H1 (cell line): ENCODE results near the gene POU6F2. TPM values are rescaled to one million over a fixed set of nuclear protein-coding genes. Genes with fewer than 3 reads are reported as not detected.

ENCODE experiments used
- CTCF ChIA-PET: fragments of 300-600 bp; sonication (Branson Sonifier 250); formaldehyde crosslinking; loops from one replicate; lab custom pipeline; 2021; ENCODE audit not compliant: partially characterized antibody; lab: Charles Lee
- POLR2A ChIA-PET: fragments of 300-600 bp; sonication (Branson Sonifier 250); formaldehyde crosslinking; loops from one replicate; lab custom pipeline; 2021; ENCODE audit warnings: inconsistent platforms; ENCODE audit not compliant: partially characterized antibody; lab: Charles Lee
- DNase-seq, 2 experiments: peaks; one replicate each; pipeline versions ENCODE4 v3.0.0 to v3.0.0-alpha.2; 2010 to 2022; ENCODE audit warnings: low spot score in 2 of 2, low read depth in 1 of 2, mixed read lengths in 1 of 2
- FAIRE-seq: peaks from 2 replicates; lab custom pipeline; 2011; peaks lifted over from hg19 to GRCh38; lab: Jason Lieb, UNC
- H2AFZ ChIP-seq: 2 replicates; pipeline ENCODE4 v1.8.1; 2012; ENCODE audit warnings: low read length, inconsistent platforms
- H2AK5ac ChIP-seq: 2 replicates; pipeline ENCODE4 v1.6.1; 2013; ENCODE audit warnings: low read depth, low read length
- H2BK120ac ChIP-seq: replicated peaks from 2 replicates; pipeline ENCODE3; 2013; ENCODE audit warnings: low read depth, low read length, inconsistent platforms
- H2BK12ac ChIP-seq: 2 replicates; pipeline ENCODE4 v1.6.1; 2013; ENCODE audit warnings: low read depth, low read length
- H2BK15ac ChIP-seq: 2 replicates; pipeline ENCODE4 v1.6.1; 2013; ENCODE audit warnings: low read length
- H2BK20ac ChIP-seq: 2 replicates; pipeline ENCODE4 v1.6.1; 2013; ENCODE audit warnings: low read length
- H2BK5ac ChIP-seq: 2 replicates; pipeline ENCODE4 v1.6.1; 2013; ENCODE audit warnings: low read depth, low read length
- H3K14ac ChIP-seq: 2 replicates; pipeline ENCODE4 v1.6.1; 2013; ENCODE audit warnings: inconsistent platforms; ENCODE audit not compliant: insufficient read length
- H3K18ac ChIP-seq: 2 replicates; pipeline ENCODE4 v1.6.1; 2013; ENCODE audit warnings: low read length; ENCODE audit errors: extremely low read depth
- H3K23ac ChIP-seq: 2 replicates; pipeline ENCODE4 v1.6.1; 2013; ENCODE audit warnings: inconsistent platforms; ENCODE audit not compliant: insufficient read length
- H3K23me2 ChIP-seq: 2 replicates; pipeline ENCODE4 v1.6.1; 2013; ENCODE audit warnings: low read depth, low read length
- H3K27ac ChIP-seq: 2 replicates; pipeline ENCODE4 v1.6.1; 2011; ENCODE audit warnings: low read depth, low read length, inconsistent platforms
- H3K27me3 ChIP-seq, 4 experiments: replicated peaks in 1 of 4; 1 replicate in 1 of 4; 2 replicates in 3 of 4; pipeline versions ENCODE4 v1.6.1 to v1.8.1; 2011 to 2013; ENCODE audit warnings: low read length in 3 of 4, mild to moderate bottlenecking in 3 of 4, inconsistent platforms in 2 of 4, mixed read lengths in 2 of 4, moderate library complexity in 1 of 4; ENCODE audit not compliant: control insufficient read depth in 3 of 4, insufficient read depth in 3 of 4; ENCODE audit errors: extremely low read depth in 1 of 4
- H3K36me3 ChIP-seq, 4 experiments: 2 replicates each; pipeline versions ENCODE4 v1.6.1 to v1.8.1; 2011 to 2013; ENCODE audit warnings: mild to moderate bottlenecking in 4 of 4, low read length in 3 of 4, moderate library complexity in 2 of 4, control low read depth in 1 of 4, inconsistent platforms in 1 of 4; ENCODE audit not compliant: insufficient read depth in 4 of 4, control insufficient read depth in 2 of 4
- H3K4ac ChIP-seq: replicated peaks from 2 replicates; pipeline ENCODE3; 2013; ENCODE audit warnings: low read length, low read depth, mixed read lengths, inconsistent platforms; ENCODE audit not compliant: insufficient read length
- H3K4me1 ChIP-seq, 4 experiments: replicated peaks in 1 of 4; 1 replicate in 1 of 4; 2 replicates in 3 of 4; pipeline versions ENCODE4 v1.6.1 to v1.8.1; 2011 to 2013; ENCODE audit warnings: low read length in 3 of 4, inconsistent platforms in 2 of 4, mixed read lengths in 1 of 4; ENCODE audit not compliant: insufficient read depth in 4 of 4, control insufficient read depth in 3 of 4
- H3K4me2 ChIP-seq, 2 experiments: 2 replicates each; pipeline versions ENCODE4 v1.6.1 to v1.8.1; 2011 to 2013; ENCODE audit warnings: low read depth in 2 of 2, low read length in 2 of 2, control low read depth in 1 of 2, inconsistent platforms in 1 of 2, mild to moderate bottlenecking in 1 of 2; ENCODE audit not compliant: insufficient read depth in 1 of 2
- H3K4me3 ChIP-seq, 4 experiments: fragments of 200-600, 300-600 bp in 1 of 4; sonication (generic), shearing (Covaris generic), sonication (Bioruptor Twin) in 1 of 4; 2 replicates each; pipeline versions ENCODE4 v1.5.1 to v1.8.1; 2011 to 2016; ENCODE audit warnings: low read length in 4 of 4, low read depth in 3 of 4, control low read depth in 2 of 4, inconsistent platforms in 2 of 4, mild to moderate bottlenecking in 2 of 4, mixed read lengths in 1 of 4, moderate library complexity in 1 of 4; ENCODE audit not compliant: insufficient read depth in 2 of 4; ENCODE audit errors: extremely low read depth in 1 of 4
- H3K56ac ChIP-seq: replicated peaks from 2 replicates; pipeline ENCODE3; 2013; ENCODE audit warnings: low read depth, mild to moderate bottlenecking, mixed read lengths, low read length, inconsistent platforms; ENCODE audit not compliant: insufficient read length
- H3K79me1 ChIP-seq: 2 replicates; pipeline ENCODE4 v1.6.1; 2013; ENCODE audit warnings: low read depth, low read length, control low read depth
- H3K79me2 ChIP-seq, 2 experiments: 2 replicates each; pipeline versions ENCODE4 v1.6.1 to v1.8.1; 2012 to 2013; ENCODE audit warnings: low read length in 2 of 2, mild to moderate bottlenecking in 2 of 2, inconsistent platforms in 1 of 2; ENCODE audit not compliant: insufficient read depth in 2 of 2, control insufficient read depth in 1 of 2
- H3K9ac ChIP-seq, 4 experiments: replicated peaks in 1 of 4; 1 replicate in 1 of 4; 2 replicates in 3 of 4; pipeline versions ENCODE4 v1.6.1 to v1.8.1; 2011 to 2013; ENCODE audit warnings: low read depth in 3 of 4, low read length in 3 of 4, control low read depth in 2 of 4, mild to moderate bottlenecking in 2 of 4, moderate library complexity in 2 of 4, inconsistent platforms in 1 of 4; ENCODE audit errors: extremely low read depth in 1 of 4
- H3K9me3 ChIP-seq, 2 experiments: 2 replicates each; pipeline versions ENCODE4 v1.6.1 to v1.8.1; 2012 to 2013; ENCODE audit warnings: mild to moderate bottlenecking in 2 of 2, moderate library complexity in 2 of 2, control low read depth in 1 of 2, inconsistent platforms in 1 of 2, low read depth in 1 of 2, low read length in 1 of 2, mixed read lengths in 1 of 2; ENCODE audit not compliant: insufficient read depth in 2 of 2
- H4K20me1 ChIP-seq, 2 experiments: replicated peaks in 1 of 2; 2 replicates each; pipeline versions ENCODE3 to v1.8.1; 2011 to 2013; ENCODE audit warnings: inconsistent platforms in 2 of 2, low read length in 2 of 2, mild to moderate bottlenecking in 1 of 2; ENCODE audit not compliant: insufficient read depth in 2 of 2, control insufficient read depth in 1 of 2
- H4K5ac ChIP-seq: 2 replicates; pipeline ENCODE4 v1.6.1; 2013; ENCODE audit warnings: low read length, low read depth, mixed read lengths, inconsistent platforms; ENCODE audit not compliant: insufficient read length
- H4K8ac ChIP-seq: 2 replicates; pipeline ENCODE4 v1.8.0; 2013; ENCODE audit warnings: mild to moderate bottlenecking, moderate library complexity, low read length, inconsistent platforms; ENCODE audit not compliant: insufficient read depth; ENCODE audit errors: extremely low read depth
- H4K91ac ChIP-seq: replicated peaks from 2 replicates; pipeline ENCODE3; 2013; ENCODE audit warnings: low read length, mixed read lengths, inconsistent platforms; ENCODE audit not compliant: insufficient read length
- BACH1 ChIP-seq: IDR thresholded peaks from 2 replicates; pipeline ENCODE4 v1.6.1; 2012; ENCODE audit warnings: low read length, improper control_type of control experiment
- CBX5 ChIP-seq: fragments of 300-800, 300-1000 bp; sonication (generic); IDR thresholded peaks from 2 replicates; pipeline ENCODE4 v1.7.1; 2016; ENCODE audit warnings: antibody characterized with exemption, low read length, low read depth
- EP300 ChIP-seq, 2 experiments: IDR thresholded peaks; 1 replicate in 1 of 2; 2 replicates in 1 of 2; pipeline ENCODE4 v1.6.1; 2011 to 2012; ENCODE audit warnings: low read depth in 2 of 2, low read length in 2 of 2, mild to moderate bottlenecking in 2 of 2, borderline replicate concordance in 1 of 2, inconsistent platforms in 1 of 2, moderate library complexity in 1 of 2
- HDAC2 ChIP-seq, 2 experiments: fragments of 300-600 bp in 1 of 2; sonication (generic) in 1 of 2; IDR thresholded peaks; 2 replicates each; pipeline ENCODE4 v1.6.1; 2011 to 2012; ENCODE audit warnings: low read depth in 2 of 2, low read length in 2 of 2, mild to moderate bottlenecking in 2 of 2, moderate library complexity in 2 of 2, borderline replicate concordance in 1 of 2, inconsistent platforms in 1 of 2
- NANOG ChIP-seq: IDR thresholded peaks from 2 replicates; pipeline ENCODE4 v1.6.1; 2011; ENCODE audit warnings: low read length, low read depth, mild to moderate bottlenecking, inconsistent platforms; ENCODE audit not compliant: insufficient read depth, poor library complexity, severe bottlenecking
- NRF1 ChIP-seq: IDR thresholded peaks from 2 replicates; pipeline ENCODE4 v1.6.1; 2011; ENCODE audit warnings: mild to moderate bottlenecking, low read depth, low read length, improper control_type of control experiment
- SP4 ChIP-seq: IDR thresholded peaks from 2 replicates; pipeline ENCODE4 v1.6.1; 2012; ENCODE audit warnings: low read length, inconsistent platforms
- TAF7 ChIP-seq: optimal IDR thresholded peaks from 2 replicates; pipeline ENCODE3; 2011; ENCODE audit warnings: low read depth, mild to moderate bottlenecking, inconsistent platforms, low read length, moderate library complexity, borderline replicate concordance
- WGBS, 2 experiments: shearing (Covaris generic) in 1 of 2; methylation state at CpG; one replicate each; pipeline versions ENCODE4 v1.1.6 to v1.1.7; 2013 to 2015; ENCODE audit warnings: low lambda C conversion rate in 2 of 2, mixed read lengths in 2 of 2, inconsistent platforms in 1 of 2, low coverage in 1 of 2, missing lambda C conversion rate in 1 of 2; ENCODE audit not compliant: insufficient replicate concordance in 2 of 2, insufficient coverage in 1 of 2, insufficient read length in 1 of 2; ENCODE audit errors: extremely low coverage in 1 of 2, missing lambda C conversion rate in 1 of 2; 5-methylcytosine and 5-hydroxymethylcytosine counted together
- polyA plus RNA-seq, 7 experiments: library from polyadenylated mRNA; depleted of rRNA in 3 of 7; stranded (reverse) in 5 of 7; unstranded in 2 of 7; fragments of >200 nt in 5 of 7; fragments of 200-250 nt in 2 of 7; gene quantifications; 1 replicate in 5 of 7; 2 replicates in 1 of 7; 4 replicates in 1 of 7; pipeline versions ENCODE4 v1.2.1 to v1.2.3, GENCODE V29; 2011 to 2013; ENCODE audit warnings: missing spikeins in 2 of 7, mixed read lengths in 2 of 7
- total RNA-seq: library from RNA; stranded (reverse); fragmentation: NEBNext Ultra II Directional; extraction: Animal tissue kit (Norgen Biotek cat#: 25700); gene quantifications from 2 replicates; pipeline ENCODE4 v1.2.1, GENCODE V29; 2021
- TF ChIP-seq, protein P1 (sequence below): IDR thresholded peaks from 2 replicates; pipeline ENCODE4 v1.6.1; 2011; ENCODE audit warnings: low read depth, mild to moderate bottlenecking, low read length; ENCODE audit not compliant: insufficient read depth

POU6F2 gene
- total and polyA plus RNA-seq, 2 of the 8 experiments (the other 6 are each of a cell fraction or from before 2014, with no cell fraction given) = 1.1 to 2.0 TPM

DNA sequence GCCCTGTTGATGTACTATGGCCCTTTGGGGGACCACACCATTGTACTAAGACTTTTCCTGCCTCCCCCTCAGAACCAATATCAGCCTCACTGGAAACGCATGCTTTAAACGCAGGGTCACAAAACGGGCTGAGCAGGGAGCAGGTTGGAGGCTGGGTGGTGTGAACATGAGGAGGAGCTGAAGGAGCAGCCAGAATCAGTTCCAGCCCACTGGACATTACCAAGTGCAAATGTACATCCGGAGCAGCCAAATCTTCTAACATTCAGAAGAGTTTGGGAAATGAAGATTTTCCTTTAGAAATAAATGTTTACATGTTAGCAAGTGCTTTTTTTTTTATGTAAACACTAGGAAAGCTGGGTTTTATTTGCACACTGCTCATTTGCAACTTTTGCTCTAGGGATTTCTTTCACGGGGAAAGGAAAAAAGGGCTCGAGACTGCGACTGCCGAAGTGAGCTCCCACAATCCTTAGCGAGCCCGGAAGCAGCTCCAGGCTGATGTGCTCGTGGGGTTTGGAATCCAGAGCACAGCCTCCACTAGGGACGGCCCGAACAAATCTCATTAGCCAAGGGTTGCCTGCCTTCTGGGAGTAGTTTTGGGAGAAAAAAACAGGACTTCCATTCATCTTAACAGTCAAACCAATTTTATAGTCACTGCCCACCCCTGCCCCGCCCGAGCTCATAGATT, 480.5 kb downstream of the POU6F2 start:
- Histone ChIP-seq H4K8ac (no peak overlapping the region), H3K4me1 (peaks cover 0 to 4% (median 2%) of the 10 kb centered on the region in 4 experiments), H3K4me2 (no peak overlapping the region), H2BK15ac (no peak overlapping the region), H3K4me3 (no peak overlapping the region), H3K27ac (no peak overlapping the region), H3K9me3 (no peaks in the 10 kb centered on the region), H4K91ac (no peak overlapping the region), H2AK5ac (no peak overlapping the region), H3K23me2 (no peaks in the 10 kb centered on the region), H4K5ac (no peak overlapping the region), H2BK20ac (no peak overlapping the region), H3K27me3 (no peaks in the 10 kb centered on the region), H2BK120ac (no peak overlapping the region), H3K23ac (no peak overlapping the region), H3K14ac (no peak overlapping the region), H2BK12ac (no peak overlapping the region; the same call in 1 of the 2 replicates), H4K20me1 (no peaks in the 10 kb centered on the region), H3K9ac (no peak overlapping the region), H3K79me1 (no peaks in the 10 kb centered on the region), H3K18ac (no peak overlapping the region), H2AFZ (no peak overlapping the region), H3K4ac (no peak overlapping the region), H3K79me2 (no peaks in the 10 kb centered on the region), H3K56ac (no peak overlapping the region), H3K36me3 (no peaks in the 10 kb centered on the region), H2BK5ac (no peak overlapping the region)
- ChIA-PET POLR2A (no interaction called here), CTCF (interaction anchor here (0.8 to 1.3 kb wide), 4 partner anchors 10 to 99 kb away, joined by 3 to 4 read pairs (median 3); no protein-coding TSS in a partner anchor)
- TF ChIP-seq NANOG (no peak), BACH1 (no peak), SP4 (no peak), CBX5 (no peak), TAF7 (no peak), HDAC2 (IDR thresholded peaks at IDR 0.05; ENCODE audit: borderline replicate concordance in 1 of 2, low read depth in 2 of 2, low read length in 2 of 2) (no peak), EP300 (IDR thresholded peaks at IDR 0.05; ENCODE audit: borderline replicate concordance in 1 of 2, low read depth in 2 of 2, low read length in 2 of 2) (no peak), NRF1 (no peak)
- TF ChIP-seq, protein P1, sequence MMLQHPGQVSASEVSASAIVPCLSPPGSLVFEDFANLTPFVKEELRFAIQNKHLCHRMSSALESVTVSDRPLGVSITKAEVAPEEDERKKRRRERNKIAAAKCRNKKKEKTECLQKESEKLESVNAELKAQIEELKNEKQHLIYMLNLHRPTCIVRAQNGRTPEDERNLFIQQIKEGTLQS = no peak
- 95% methylated on average over 15 of the region's 15 CpGs; no CpG with 5 or more reads in 1 of the 2 experiments for WGBS, 2 experiments
- DNase-seq = no peak
- FAIRE-seq = no peak
